Measurements from ENCODE around the gene SPNS1.

SPNS1 gene

GRCh38 chr16:29014561-29015069 lies 40.0 kb downstream of the SPNS1 start:
- ATAC-seq (ENCODE audit: low read depth), result no peak
- H3K27me3 ChIP-seq (ENCODE audit: insufficient read depth, poor library complexity, severe bottlenecking), result no peaks in the 10 kb centered on the region
- no peak for TF ChIP-seq CTCF (IDR thresholded peaks at IDR 0.05; ENCODE audit: poor library complexity, severe bottlenecking)
- H3K4me1 ChIP-seq (ENCODE audit: insufficient read depth, poor library complexity, severe bottlenecking), result no peaks in the 10 kb centered on the region
- H3K4me3 ChIP-seq (ENCODE audit: severe bottlenecking), result no peak overlapping the region
- DNase-seq (ENCODE audit: low spot score), result no peak
- H3K36me3 ChIP-seq (ENCODE audit: low read depth), result no peaks in the 10 kb centered on the region
- H3K9me3 ChIP-seq (ENCODE audit: severe bottlenecking), result no peaks in the 10 kb centered on the region
- H3K27ac ChIP-seq (ENCODE audit: poor library complexity, severe bottlenecking), result no peak overlapping the region

GRCh38 chr16:29022196-29022595 lies 47.6 kb downstream of the SPNS1 start:
- TF ChIP-seq CTCF (IDR thresholded peaks at IDR 0.05; ENCODE audit: poor library complexity, severe bottlenecking), result no peak
- ATAC-seq (ENCODE audit: low read depth) (no peak), DNase-seq (ENCODE audit: low spot score) (no peak)
- Histone ChIP-seq H3K36me3 (ENCODE audit: low read depth) (no peaks in the 10 kb centered on the region), H3K4me1 (ENCODE audit: insufficient read depth, poor library complexity, severe bottlenecking) (no peaks in the 10 kb centered on the region), H3K9me3 (ENCODE audit: severe bottlenecking) (no peaks in the 10 kb centered on the region), H3K27ac (ENCODE audit: poor library complexity, severe bottlenecking) (no peak overlapping the region), H3K4me3 (ENCODE audit: severe bottlenecking) (no peak overlapping the region), H3K27me3 (ENCODE audit: insufficient read depth, poor library complexity, severe bottlenecking) (no peaks in the 10 kb centered on the region)

- no peak for DNase-seq (ENCODE audit: low spot score)
- no peaks in the 10 kb centered on the region for H3K27me3 ChIP-seq (ENCODE audit: insufficient read depth, poor library complexity, severe bottlenecking)
- no peak for TF ChIP-seq CTCF (IDR thresholded peaks at IDR 0.05; ENCODE audit: poor library complexity, severe bottlenecking)
- no peaks in the 10 kb centered on the region for H3K4me1 ChIP-seq (ENCODE audit: insufficient read depth, poor library complexity, severe bottlenecking)
- H3K9me3 ChIP-seq (ENCODE audit: severe bottlenecking), result no peaks in the 10 kb centered on the region
- ATAC-seq (ENCODE audit: low read depth), result 0 out of 3 replicates have a peak, but pooled peaks have one; percentile 58
- no peaks in the 10 kb centered on the region for H3K36me3 ChIP-seq (ENCODE audit: low read depth)
- no peak overlapping the region for H3K27ac ChIP-seq (ENCODE audit: poor library complexity, severe bottlenecking)
- H3K4me3 ChIP-seq (ENCODE audit: severe bottlenecking), result no peak overlapping the region
These were observed 49.0 kb downstream of the SPNS1 start for GRCh38 chr16:29023279-29024277.

GRCh38 chr16:29024278-29024677 lies 49.7 kb downstream of the SPNS1 start:
- no peak for TF ChIP-seq CTCF (IDR thresholded peaks at IDR 0.05; ENCODE audit: poor library complexity, severe bottlenecking)
- H3K27ac ChIP-seq (ENCODE audit: poor library complexity, severe bottlenecking), result no peak overlapping the region
- H3K4me3 ChIP-seq (ENCODE audit: severe bottlenecking), result no peak overlapping the region
- no peaks in the 10 kb centered on the region for H3K36me3 ChIP-seq (ENCODE audit: low read depth)
- ATAC-seq (ENCODE audit: low read depth) (no peak), DNase-seq (ENCODE audit: low spot score) (no peak)
- H3K9me3 ChIP-seq (ENCODE audit: severe bottlenecking), result no peaks in the 10 kb centered on the region
- H3K4me1 ChIP-seq (ENCODE audit: insufficient read depth, poor library complexity, severe bottlenecking), result peaks cover 4% of the 10 kb centered on the region
- H3K27me3 ChIP-seq (ENCODE audit: insufficient read depth, poor library complexity, severe bottlenecking), result no peaks in the 10 kb centered on the region

- H3K9me3 ChIP-seq (ENCODE audit: severe bottlenecking), result no peaks in the 10 kb centered on the region
- H3K4me3 ChIP-seq (ENCODE audit: severe bottlenecking), result no peak overlapping the region
- DNase-seq (ENCODE audit: low spot score) (no peak), ATAC-seq (ENCODE audit: low read depth) (no peak)
- H3K4me1 ChIP-seq (ENCODE audit: insufficient read depth, poor library complexity, severe bottlenecking), result peaks cover 4% of the 10 kb centered on the region
- no peak for TF ChIP-seq CTCF (IDR thresholded peaks at IDR 0.05; ENCODE audit: poor library complexity, severe bottlenecking)
- no peak overlapping the region for H3K27ac ChIP-seq (ENCODE audit: poor library complexity, severe bottlenecking)
- no peaks in the 10 kb centered on the region for H3K27me3 ChIP-seq (ENCODE audit: insufficient read depth, poor library complexity, severe bottlenecking)
- H3K36me3 ChIP-seq (ENCODE audit: low read depth), result no peaks in the 10 kb centered on the region
These were observed 50.6 kb downstream of the SPNS1 start for GRCh38 chr16:29025218-29025617.
